Measurements from ENCODE around the gene AGMO.

- TF ChIP-seq CTCF (IDR thresholded peaks at IDR 0.05; ENCODE audit: insufficient read depth, low read length, poor library complexity, severe bottlenecking): no peak
- TF ChIP-seq EZH2phosphoT487 (conservative IDR thresholded peaks at IDR 0.05; ENCODE audit: low read length): no peak
These were observed 387.3 kb downstream of the AGMO start for GRCh38 chr7:15174485-15174884.

Measured in SU-DHL-6 (cell line).